DMS53 treated with DMSO at 0.1 percent for 48 hours (cell line): ENCODE results near the gene ADCYAP1.

Experiments
- DNase-seq: peaks from one replicate; lab custom pipeline; 2025; ENCODE audit not compliant: unreplicated experiment; lab: John Stamatoyannopoulos, UW

The ADCYAP1 gene

DNA sequence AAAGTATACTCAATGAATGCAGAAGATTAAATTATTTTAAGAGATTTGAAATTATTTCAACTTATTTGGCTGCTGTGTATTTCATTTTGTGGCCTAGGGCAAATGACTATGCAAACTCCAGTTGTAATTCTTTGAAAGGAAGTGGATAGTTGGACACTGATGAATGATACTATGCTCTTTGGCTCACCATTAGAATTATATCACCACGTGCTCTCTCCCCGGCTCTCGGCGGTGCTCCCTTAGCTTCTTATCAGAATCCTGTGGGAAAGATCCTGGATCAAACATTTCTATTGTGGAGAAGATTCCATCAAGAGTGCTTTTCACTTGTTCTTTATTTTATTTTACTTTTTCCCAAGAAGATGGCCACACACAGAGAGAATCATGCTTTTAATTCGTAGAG is 55.2 kb downstream of the ADCYAP1 start:
- DNase-seq: no peak
